H1 (cell line): Measurements from ENCODE around the gene PDZD8. TPM values are rescaled to one million over a fixed set of nuclear protein-coding genes. Genes with fewer than 3 reads are reported as not detected.

ENCODE experiments used
- CTCF ChIA-PET: fragments of 300-600 bp; sonication (Branson Sonifier 250); formaldehyde crosslinking; loops from one replicate; lab custom pipeline; 2021; ENCODE audit not compliant: partially characterized antibody; lab: Charles Lee
- POLR2A ChIA-PET: fragments of 300-600 bp; sonication (Branson Sonifier 250); formaldehyde crosslinking; loops from one replicate; lab custom pipeline; 2021; ENCODE audit warnings: inconsistent platforms; ENCODE audit not compliant: partially characterized antibody; lab: Charles Lee
- DNase-seq, 2 experiments: peaks; one replicate each; pipeline versions ENCODE4 v3.0.0 to v3.0.0-alpha.2; 2010 to 2022; ENCODE audit warnings: low spot score in 2 of 2, low read depth in 1 of 2, mixed read lengths in 1 of 2
- FAIRE-seq: peaks from 2 replicates; lab custom pipeline; 2011; peaks lifted over from hg19 to GRCh38; lab: Jason Lieb, UNC
- H2AFZ ChIP-seq: 2 replicates; pipeline ENCODE4 v1.8.1; 2012; ENCODE audit warnings: low read length, inconsistent platforms
- H2AK5ac ChIP-seq: 2 replicates; pipeline ENCODE4 v1.6.1; 2013; ENCODE audit warnings: low read depth, low read length
- H2BK120ac ChIP-seq: replicated peaks from 2 replicates; pipeline ENCODE3; 2013; ENCODE audit warnings: low read depth, low read length, inconsistent platforms
- H2BK12ac ChIP-seq: 2 replicates; pipeline ENCODE4 v1.6.1; 2013; ENCODE audit warnings: low read depth, low read length
- H2BK15ac ChIP-seq: 2 replicates; pipeline ENCODE4 v1.6.1; 2013; ENCODE audit warnings: low read length
- H2BK20ac ChIP-seq: 2 replicates; pipeline ENCODE4 v1.6.1; 2013; ENCODE audit warnings: low read length
- H2BK5ac ChIP-seq: 2 replicates; pipeline ENCODE4 v1.6.1; 2013; ENCODE audit warnings: low read depth, low read length
- H3K14ac ChIP-seq: 2 replicates; pipeline ENCODE4 v1.6.1; 2013; ENCODE audit warnings: inconsistent platforms; ENCODE audit not compliant: insufficient read length
- H3K18ac ChIP-seq: 2 replicates; pipeline ENCODE4 v1.6.1; 2013; ENCODE audit warnings: low read length; ENCODE audit errors: extremely low read depth
- H3K23ac ChIP-seq: 2 replicates; pipeline ENCODE4 v1.6.1; 2013; ENCODE audit warnings: inconsistent platforms; ENCODE audit not compliant: insufficient read length
- H3K23me2 ChIP-seq: 2 replicates; pipeline ENCODE4 v1.6.1; 2013; ENCODE audit warnings: low read depth, low read length
- H3K27ac ChIP-seq: 2 replicates; pipeline ENCODE4 v1.6.1; 2011; ENCODE audit warnings: low read depth, low read length, inconsistent platforms
- H3K27me3 ChIP-seq, 4 experiments: replicated peaks in 1 of 4; 1 replicate in 1 of 4; 2 replicates in 3 of 4; pipeline versions ENCODE4 v1.6.1 to v1.8.1; 2011 to 2013; ENCODE audit warnings: low read length in 3 of 4, mild to moderate bottlenecking in 3 of 4, inconsistent platforms in 2 of 4, mixed read lengths in 2 of 4, moderate library complexity in 1 of 4; ENCODE audit not compliant: control insufficient read depth in 3 of 4, insufficient read depth in 3 of 4; ENCODE audit errors: extremely low read depth in 1 of 4
- H3K36me3 ChIP-seq, 4 experiments: 2 replicates each; pipeline versions ENCODE4 v1.6.1 to v1.8.1; 2011 to 2013; ENCODE audit warnings: mild to moderate bottlenecking in 4 of 4, low read length in 3 of 4, moderate library complexity in 2 of 4, control low read depth in 1 of 4, inconsistent platforms in 1 of 4; ENCODE audit not compliant: insufficient read depth in 4 of 4, control insufficient read depth in 2 of 4
- H3K4ac ChIP-seq: replicated peaks from 2 replicates; pipeline ENCODE3; 2013; ENCODE audit warnings: low read length, low read depth, mixed read lengths, inconsistent platforms; ENCODE audit not compliant: insufficient read length
- H3K4me1 ChIP-seq, 4 experiments: replicated peaks in 1 of 4; 1 replicate in 1 of 4; 2 replicates in 3 of 4; pipeline versions ENCODE4 v1.6.1 to v1.8.1; 2011 to 2013; ENCODE audit warnings: low read length in 3 of 4, inconsistent platforms in 2 of 4, mixed read lengths in 1 of 4; ENCODE audit not compliant: insufficient read depth in 4 of 4, control insufficient read depth in 3 of 4
- H3K4me2 ChIP-seq, 2 experiments: 2 replicates each; pipeline versions ENCODE4 v1.6.1 to v1.8.1; 2011 to 2013; ENCODE audit warnings: low read depth in 2 of 2, low read length in 2 of 2, control low read depth in 1 of 2, inconsistent platforms in 1 of 2, mild to moderate bottlenecking in 1 of 2; ENCODE audit not compliant: insufficient read depth in 1 of 2
- H3K4me3 ChIP-seq, 4 experiments: fragments of 200-600, 300-600 bp in 1 of 4; sonication (generic), shearing (Covaris generic), sonication (Bioruptor Twin) in 1 of 4; 2 replicates each; pipeline versions ENCODE4 v1.5.1 to v1.8.1; 2011 to 2016; ENCODE audit warnings: low read length in 4 of 4, low read depth in 3 of 4, control low read depth in 2 of 4, inconsistent platforms in 2 of 4, mild to moderate bottlenecking in 2 of 4, mixed read lengths in 1 of 4, moderate library complexity in 1 of 4; ENCODE audit not compliant: insufficient read depth in 2 of 4; ENCODE audit errors: extremely low read depth in 1 of 4
- H3K56ac ChIP-seq: replicated peaks from 2 replicates; pipeline ENCODE3; 2013; ENCODE audit warnings: low read depth, mild to moderate bottlenecking, mixed read lengths, low read length, inconsistent platforms; ENCODE audit not compliant: insufficient read length
- H3K79me1 ChIP-seq: 2 replicates; pipeline ENCODE4 v1.6.1; 2013; ENCODE audit warnings: low read depth, low read length, control low read depth
- H3K79me2 ChIP-seq, 2 experiments: 2 replicates each; pipeline versions ENCODE4 v1.6.1 to v1.8.1; 2012 to 2013; ENCODE audit warnings: low read length in 2 of 2, mild to moderate bottlenecking in 2 of 2, inconsistent platforms in 1 of 2; ENCODE audit not compliant: insufficient read depth in 2 of 2, control insufficient read depth in 1 of 2
- H3K9ac ChIP-seq, 4 experiments: replicated peaks in 1 of 4; 1 replicate in 1 of 4; 2 replicates in 3 of 4; pipeline versions ENCODE4 v1.6.1 to v1.8.1; 2011 to 2013; ENCODE audit warnings: low read depth in 3 of 4, low read length in 3 of 4, control low read depth in 2 of 4, mild to moderate bottlenecking in 2 of 4, moderate library complexity in 2 of 4, inconsistent platforms in 1 of 4; ENCODE audit errors: extremely low read depth in 1 of 4
- H3K9me3 ChIP-seq, 2 experiments: 2 replicates each; pipeline versions ENCODE4 v1.6.1 to v1.8.1; 2012 to 2013; ENCODE audit warnings: mild to moderate bottlenecking in 2 of 2, moderate library complexity in 2 of 2, control low read depth in 1 of 2, inconsistent platforms in 1 of 2, low read depth in 1 of 2, low read length in 1 of 2, mixed read lengths in 1 of 2; ENCODE audit not compliant: insufficient read depth in 2 of 2
- H4K20me1 ChIP-seq, 2 experiments: replicated peaks in 1 of 2; 2 replicates each; pipeline versions ENCODE3 to v1.8.1; 2011 to 2013; ENCODE audit warnings: inconsistent platforms in 2 of 2, low read length in 2 of 2, mild to moderate bottlenecking in 1 of 2; ENCODE audit not compliant: insufficient read depth in 2 of 2, control insufficient read depth in 1 of 2
- H4K5ac ChIP-seq: 2 replicates; pipeline ENCODE4 v1.6.1; 2013; ENCODE audit warnings: low read length, low read depth, mixed read lengths, inconsistent platforms; ENCODE audit not compliant: insufficient read length
- H4K8ac ChIP-seq: 2 replicates; pipeline ENCODE4 v1.8.0; 2013; ENCODE audit warnings: mild to moderate bottlenecking, moderate library complexity, low read length, inconsistent platforms; ENCODE audit not compliant: insufficient read depth; ENCODE audit errors: extremely low read depth
- H4K91ac ChIP-seq: replicated peaks from 2 replicates; pipeline ENCODE3; 2013; ENCODE audit warnings: low read length, mixed read lengths, inconsistent platforms; ENCODE audit not compliant: insufficient read length
- polyA plus RNA-seq, 7 experiments: library from polyadenylated mRNA; depleted of rRNA in 3 of 7; stranded (reverse) in 5 of 7; unstranded in 2 of 7; fragments of >200 nt in 5 of 7; fragments of 200-250 nt in 2 of 7; gene quantifications; 1 replicate in 5 of 7; 2 replicates in 1 of 7; 4 replicates in 1 of 7; pipeline versions ENCODE4 v1.2.1 to v1.2.3, GENCODE V29; 2011 to 2013; ENCODE audit warnings: missing spikeins in 2 of 7, mixed read lengths in 2 of 7
- total RNA-seq: library from RNA; stranded (reverse); fragmentation: NEBNext Ultra II Directional; extraction: Animal tissue kit (Norgen Biotek cat#: 25700); gene quantifications from 2 replicates; pipeline ENCODE4 v1.2.1, GENCODE V29; 2021
- TF ChIP-seq, protein P1 (sequence below): IDR thresholded peaks from 2 replicates; pipeline ENCODE4 v1.6.1; 2012; ENCODE audit warnings: inconsistent platforms

Gene PDZD8
- total and polyA plus RNA-seq, 2 of the 8 experiments (the other 6 are each of a cell fraction or from before 2014, with no cell fraction given): 10.9 to 50.1 TPM

DNA sequence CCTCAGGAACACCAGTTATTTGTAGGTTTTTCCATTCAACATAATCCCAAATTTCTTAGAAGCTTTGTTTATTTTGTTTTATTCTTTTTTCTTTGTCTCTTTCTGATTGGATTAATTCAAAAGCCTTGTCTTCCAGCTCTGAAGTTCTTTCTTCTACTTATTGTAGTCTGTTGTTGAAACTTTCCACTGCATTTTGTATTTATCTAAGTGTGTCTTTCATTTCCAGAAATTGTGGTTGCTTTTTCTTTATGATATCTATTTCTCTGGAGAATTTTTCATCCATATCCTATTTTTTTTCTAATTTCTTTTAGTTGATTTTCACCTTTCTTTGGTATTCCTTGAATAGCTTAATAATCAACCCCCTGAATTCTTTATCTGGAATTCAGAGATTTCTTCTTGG lies 75.8 kb downstream of the PDZD8 start:
- DNase-seq (no peak), FAIRE-seq (no peak)
- Histone ChIP-seq H2BK120ac (no peak overlapping the region), H3K4me3 (no peak overlapping the region), H2BK20ac (no peak overlapping the region), H3K14ac (no peak overlapping the region), H3K18ac (no peak overlapping the region), H2AFZ (no peak overlapping the region), H3K79me1 (no peaks in the 10 kb centered on the region), H3K36me3 (no peaks in the 10 kb centered on the region), H2AK5ac (no peak overlapping the region), H3K27ac (no peak overlapping the region), H3K56ac (no peak overlapping the region), H3K4me2 (no peak overlapping the region), H3K23me2 (no peaks in the 10 kb centered on the region), H3K9me3 (peaks cover 6 to 9% of the 10 kb centered on the region in 2 experiments; a peak in 2 of 4 replicates), H3K4me1 (no peaks in the 10 kb centered on the region), H3K4ac (no peak overlapping the region), H2BK15ac (no peak overlapping the region), H4K20me1 (peaks cover 0 to 1% of the 10 kb centered on the region in 2 experiments), H2BK5ac (no peak overlapping the region), H2BK12ac (no peak overlapping the region), H3K79me2 (peaks cover 0 to 10% of the 10 kb centered on the region in 2 experiments; a peak in 2 of 4 replicates), H4K8ac (no peak overlapping the region), H3K23ac (no peak overlapping the region), H4K91ac (no peak overlapping the region), H3K27me3 (no peaks in the 10 kb centered on the region), H3K9ac (no peak overlapping the region), H4K5ac (no peak overlapping the region)
- POLR2A ChIA-PET: no interaction called here
- CTCF ChIA-PET: interaction anchor here (1.1 to 1.5 kb wide), 4 partner anchors 12 to 82 kb away, joined by 3 to 5 read pairs (median 4); no protein-coding TSS in a partner anchor
- TF ChIP-seq, protein P1, sequence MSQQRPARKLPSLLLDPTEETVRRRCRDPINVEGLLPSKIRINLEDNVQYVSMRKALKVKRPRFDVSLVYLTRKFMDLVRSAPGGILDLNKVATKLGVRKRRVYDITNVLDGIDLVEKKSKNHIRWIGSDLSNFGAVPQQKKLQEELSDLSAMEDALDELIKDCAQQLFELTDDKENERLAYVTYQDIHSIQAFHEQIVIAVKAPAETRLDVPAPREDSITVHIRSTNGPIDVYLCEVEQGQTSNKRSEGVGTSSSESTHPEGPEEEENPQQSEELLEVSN: no peak
